ENCODE results near the gene ARHGEF3. TPM values are rescaled to one million over a fixed set of nuclear protein-coding genes. Genes with fewer than 3 reads are reported as not detected.

Gene ARHGEF3
- polyA plus RNA-seq, 1 donor from 2014 or later, result 4.1 TPM

DNA sequence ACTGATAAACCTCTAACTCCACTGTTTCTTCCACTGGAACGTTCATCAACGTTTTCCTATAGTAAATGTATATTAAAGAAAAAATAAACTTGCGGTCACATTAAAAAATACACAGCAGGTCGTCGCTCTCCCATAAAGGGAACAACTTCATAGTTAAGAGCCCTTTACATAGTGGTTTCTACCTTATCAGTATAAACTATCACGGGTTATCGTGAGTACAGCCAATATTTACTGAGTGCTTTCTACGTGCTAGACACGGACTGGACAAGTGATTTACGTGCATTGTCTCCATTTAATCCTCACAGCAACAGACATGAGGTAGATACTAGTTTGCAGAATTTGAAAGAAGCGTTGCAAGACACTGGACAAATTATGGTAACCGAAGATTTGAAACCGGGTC is 117.7 kb downstream of the ARHGEF3 start:
- Histone ChIP-seq H3K9ac (ENCODE audit: low read length) (no peak overlapping the region), H3F3A (ENCODE audit: insufficient read depth, low read length, poor library complexity, severe bottlenecking) (peaks cover 11% of the 10 kb centered on the region), H3K9me2 (ENCODE audit: insufficient read depth, low read length) (no peaks in the 10 kb centered on the region), H3K36me3 (ENCODE audit: insufficient read depth, low read length) (no peaks in the 10 kb centered on the region), H3K9me3 (ENCODE audit: low read length) (no peaks in the 10 kb centered on the region), H3K27me3 (ENCODE audit: insufficient read depth, low read depth, low read length) (no peaks in the 10 kb centered on the region), H3K4me3 (ENCODE audit: low read length) (no peak overlapping the region), H3K79me2 (replicated peaks; ENCODE audit: insufficient read depth, low read length) (peaks cover 29% of the 10 kb centered on the region), H3K4me2 (ENCODE audit: low read length) (no peak overlapping the region), H2AFZ (ENCODE audit: low read depth, low read length) (no peak overlapping the region), H4K20me1 (ENCODE audit: insufficient read depth) (no peaks in the 10 kb centered on the region), H3K27ac (ENCODE audit: low read length) (no peak overlapping the region)
- TF ChIP-seq, protein P1, sequence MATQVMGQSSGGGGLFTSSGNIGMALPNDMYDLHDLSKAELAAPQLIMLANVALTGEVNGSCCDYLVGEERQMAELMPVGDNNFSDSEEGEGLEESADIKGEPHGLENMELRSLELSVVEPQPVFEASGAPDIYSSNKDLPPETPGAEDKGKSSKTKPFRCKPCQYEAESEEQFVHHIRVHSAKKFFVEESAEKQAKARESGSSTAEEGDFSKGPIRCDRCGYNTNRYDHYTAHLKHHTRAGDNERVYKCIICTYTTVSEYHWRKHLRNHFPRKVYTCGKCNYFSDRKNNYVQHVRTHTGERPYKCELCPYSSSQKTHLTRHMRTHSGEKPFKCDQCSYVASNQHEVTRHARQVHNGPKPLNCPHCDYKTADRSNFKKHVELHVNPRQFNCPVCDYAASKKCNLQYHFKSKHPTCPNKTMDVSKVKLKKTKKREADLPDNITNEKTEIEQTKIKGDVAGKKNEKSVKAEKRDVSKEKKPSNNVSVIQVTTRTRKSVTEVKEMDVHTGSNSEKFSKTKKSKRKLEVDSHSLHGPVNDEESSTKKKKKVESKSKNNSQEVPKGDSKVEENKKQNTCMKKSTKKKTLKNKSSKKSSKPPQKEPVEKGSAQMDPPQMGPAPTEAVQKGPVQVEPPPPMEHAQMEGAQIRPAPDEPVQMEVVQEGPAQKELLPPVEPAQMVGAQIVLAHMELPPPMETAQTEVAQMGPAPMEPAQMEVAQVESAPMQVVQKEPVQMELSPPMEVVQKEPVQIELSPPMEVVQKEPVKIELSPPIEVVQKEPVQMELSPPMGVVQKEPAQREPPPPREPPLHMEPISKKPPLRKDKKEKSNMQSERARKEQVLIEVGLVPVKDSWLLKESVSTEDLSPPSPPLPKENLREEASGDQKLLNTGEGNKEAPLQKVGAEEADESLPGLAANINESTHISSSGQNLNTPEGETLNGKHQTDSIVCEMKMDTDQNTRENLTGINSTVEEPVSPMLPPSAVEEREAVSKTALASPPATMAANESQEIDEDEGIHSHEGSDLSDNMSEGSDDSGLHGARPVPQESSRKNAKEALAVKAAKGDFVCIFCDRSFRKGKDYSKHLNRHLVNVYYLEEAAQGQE (IDR thresholded peaks at IDR 0.05; ENCODE audit: borderline replicate concordance), result no peak
- no peak for TF ChIP-seq EZH2 (IDR thresholded peaks at IDR 0.05; ENCODE audit: borderline replicate concordance, insufficient read depth, low read length, poor library complexity, severe bottlenecking)
- TF ChIP-seq RAD21 (conservative IDR thresholded peaks at IDR 0.05), result no peak
- no peak for TF ChIP-seq POLR2AphosphoS5 (IDR thresholded peaks at IDR 0.05)
- TF ChIP-seq EP300 (conservative IDR thresholded peaks at IDR 0.05; ENCODE audit: poor library complexity, severe bottlenecking), result no peak
- TF ChIP-seq, protein P2, sequence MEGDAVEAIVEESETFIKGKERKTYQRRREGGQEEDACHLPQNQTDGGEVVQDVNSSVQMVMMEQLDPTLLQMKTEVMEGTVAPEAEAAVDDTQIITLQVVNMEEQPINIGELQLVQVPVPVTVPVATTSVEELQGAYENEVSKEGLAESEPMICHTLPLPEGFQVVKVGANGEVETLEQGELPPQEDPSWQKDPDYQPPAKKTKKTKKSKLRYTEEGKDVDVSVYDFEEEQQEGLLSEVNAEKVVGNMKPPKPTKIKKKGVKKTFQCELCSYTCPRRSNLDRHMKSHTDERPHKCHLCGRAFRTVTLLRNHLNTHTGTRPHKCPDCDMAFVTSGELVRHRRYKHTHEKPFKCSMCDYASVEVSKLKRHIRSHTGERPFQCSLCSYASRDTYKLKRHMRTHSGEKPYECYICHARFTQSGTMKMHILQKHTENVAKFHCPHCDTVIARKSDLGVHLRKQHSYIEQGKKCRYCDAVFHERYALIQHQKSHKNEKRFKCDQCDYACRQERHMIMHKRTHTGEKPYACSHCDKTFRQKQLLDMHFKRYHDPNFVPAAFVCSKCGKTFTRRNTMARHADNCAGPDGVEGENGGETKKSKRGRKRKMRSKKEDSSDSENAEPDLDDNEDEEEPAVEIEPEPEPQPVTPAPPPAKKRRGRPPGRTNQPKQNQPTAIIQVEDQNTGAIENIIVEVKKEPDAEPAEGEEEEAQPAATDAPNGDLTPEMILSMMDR (IDR thresholded peaks at IDR 0.05; ENCODE audit: poor library complexity, severe bottlenecking), result no peak
- TF ChIP-seq TAF1 (IDR thresholded peaks at IDR 0.05; ENCODE audit: low read depth), result no peak
- no peak for TF ChIP-seq SMC3 (conservative IDR thresholded peaks at IDR 0.05; ENCODE audit: poor library complexity)
- no peak for TF ChIP-seq MXI1 (conservative IDR thresholded peaks at IDR 0.05; ENCODE audit: poor library complexity, severe bottlenecking)

DNA sequence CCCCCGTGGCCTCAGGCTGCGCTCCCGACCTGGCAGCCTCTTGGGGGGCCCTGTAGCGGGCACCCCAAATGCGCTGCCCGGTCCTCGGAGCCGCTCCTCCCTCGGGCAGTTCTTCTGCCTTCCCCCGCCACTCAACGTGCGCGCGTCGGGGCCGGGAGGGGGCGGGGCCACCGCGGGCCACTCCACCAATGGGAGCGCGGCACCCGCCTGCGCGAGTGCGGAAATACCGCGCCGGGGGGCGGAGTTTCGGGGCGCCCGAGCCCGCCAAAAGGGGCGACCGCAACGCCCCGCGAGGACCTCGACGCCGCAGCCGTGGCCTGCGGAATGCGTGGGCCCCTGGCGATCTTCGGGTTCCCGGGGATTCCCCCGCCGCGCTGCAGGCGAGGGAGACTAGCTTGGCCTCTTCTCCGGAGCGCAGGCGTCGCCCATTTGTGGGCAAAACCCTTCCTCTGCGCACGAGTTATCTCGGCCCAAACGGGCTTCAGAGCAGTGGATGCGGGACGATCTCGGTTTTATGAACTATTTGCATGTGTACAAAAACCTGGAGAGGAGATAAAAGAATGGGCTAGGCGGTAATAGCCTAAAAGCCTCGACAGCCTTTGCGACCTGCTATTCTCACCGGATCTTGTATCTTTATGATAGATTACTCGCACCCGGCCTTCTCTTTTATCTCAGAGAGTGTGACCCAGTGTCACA is 118.5 kb downstream of the ARHGEF3 start, which contains the start of gene TASOR:
Gene TASOR (minus strand): TSS at position 144 of the 696 bp plus-strand sequence. CDS start 259 bp downstream, outside the sequence.
- no peaks in the 10 kb centered on the region for H3K27me3 ChIP-seq (ENCODE audit: insufficient read depth, low read depth, low read length)
- H3K36me3 ChIP-seq (ENCODE audit: insufficient read depth, low read length), result no peaks in the 10 kb centered on the region
- H2AFZ ChIP-seq (ENCODE audit: low read depth, low read length), result peak within 1 kb of the TSS; percentile 98
- no peaks in the 10 kb centered on the region for H3K9me3 ChIP-seq (ENCODE audit: low read length)
- no peaks in the 10 kb centered on the region for H4K20me1 ChIP-seq (ENCODE audit: insufficient read depth)
- peaks cover 11% of the 10 kb centered on the region for H3F3A ChIP-seq (ENCODE audit: insufficient read depth, low read length, poor library complexity, severe bottlenecking)
- no peaks in the 10 kb centered on the region for H3K9me2 ChIP-seq (ENCODE audit: insufficient read depth, low read length)
- peak within 1 kb of the TSS; percentile 99 for H3K27ac ChIP-seq (ENCODE audit: low read length)
- H3K79me2 ChIP-seq (replicated peaks; ENCODE audit: insufficient read depth, low read length), result peaks cover 29% of the 10 kb centered on the region
- TF ChIP-seq EZH2 (IDR thresholded peaks at IDR 0.05; ENCODE audit: borderline replicate concordance, insufficient read depth, low read length, poor library complexity, severe bottlenecking) (no peak), POLR2AphosphoS5 (IDR thresholded peaks at IDR 0.05) (peak; percentile 91), TAF1 (IDR thresholded peaks at IDR 0.05; ENCODE audit: low read depth) (peak; percentile 20), MXI1 (conservative IDR thresholded peaks at IDR 0.05; ENCODE audit: poor library complexity, severe bottlenecking) (peak; percentile 20)
- peak within 1 kb of the TSS; percentile 92 for H3K4me3 ChIP-seq (ENCODE audit: low read length)
- H3K4me2 ChIP-seq (ENCODE audit: low read length), result peak within 1 kb of the TSS; percentile 56
- peak within 1 kb of the TSS; percentile 98 for H3K9ac ChIP-seq (ENCODE audit: low read length)
